ENCODE data around the gene SNURF.
"Not testable (repeated sequence)": the region's sequence is repeated elsewhere in the genome, so short reads cannot be mapped to it uniquely, and the experiment has no call there.

Gene SNURF

GRCh38 chr15:24971772-24972171 is 17.0 kb downstream of the SNURF start:
- H3K4me1 ChIP-seq (ENCODE audit: control insufficient read depth, low read depth, low read length): no peaks in the 10 kb centered on the region
- no peaks in the 10 kb centered on the region for H3K27me3 ChIP-seq (ENCODE audit: control insufficient read depth, insufficient read depth, low read length)
- no peak overlapping the region for H3K27ac ChIP-seq (ENCODE audit: low read length)
- peaks cover 8% of the 10 kb centered on the region for H3K9me3 ChIP-seq (ENCODE audit: control insufficient read depth, low read depth, low read length)
- H3K9ac ChIP-seq (ENCODE audit: low read length): no peak overlapping the region
- no peak overlapping the region for H3K4me3 ChIP-seq (ENCODE audit: low read length)
- peaks cover 87% of the 10 kb centered on the region for H3K36me3 ChIP-seq (ENCODE audit: control insufficient read depth, low read depth, low read length)

- not testable (repeated sequence) for H3K4me3 ChIP-seq (ENCODE audit: low read length); H3K9ac ChIP-seq (ENCODE audit: low read length); H3K9me3 ChIP-seq (ENCODE audit: control insufficient read depth, low read depth, low read length); H3K27ac ChIP-seq (ENCODE audit: low read length); H3K27me3 ChIP-seq (ENCODE audit: control insufficient read depth, insufficient read depth, low read length); H3K4me1 ChIP-seq (ENCODE audit: control insufficient read depth, low read depth, low read length)
- H3K36me3 ChIP-seq (ENCODE audit: control insufficient read depth, low read depth, low read length): peaks cover 89% of the 10 kb centered on the region
Observed at GRCh38 chr15:24972707-24973106, 17.9 kb downstream of the SNURF start.

GRCh38 chr15:24976932-24977331 is 22.1 kb downstream of the SNURF start:
- peaks cover 91% of the 10 kb centered on the region for H3K36me3 ChIP-seq (ENCODE audit: control insufficient read depth, low read depth, low read length)
- H3K4me3 ChIP-seq (ENCODE audit: low read length): no peak overlapping the region
- no peaks in the 10 kb centered on the region for H3K4me1 ChIP-seq (ENCODE audit: control insufficient read depth, low read depth, low read length)
- H3K9me3 ChIP-seq (ENCODE audit: control insufficient read depth, low read depth, low read length): peaks cover 16% of the 10 kb centered on the region
- no peak overlapping the region for H3K9ac ChIP-seq (ENCODE audit: low read length)
- no peak overlapping the region for H3K27ac ChIP-seq (ENCODE audit: low read length)
- no peaks in the 10 kb centered on the region for H3K27me3 ChIP-seq (ENCODE audit: control insufficient read depth, insufficient read depth, low read length)

GRCh38 chr15:24977686-24978085 is 22.9 kb downstream of the SNURF start:
- Histone ChIP-seq H3K27ac (ENCODE audit: low read length) (no peak overlapping the region), H3K4me3 (ENCODE audit: low read length) (no peak overlapping the region), H3K36me3 (ENCODE audit: control insufficient read depth, low read depth, low read length) (peaks cover 92% of the 10 kb centered on the region), H3K27me3 (ENCODE audit: control insufficient read depth, insufficient read depth, low read length) (no peaks in the 10 kb centered on the region), H3K9ac (ENCODE audit: low read length) (no peak overlapping the region), H3K9me3 (ENCODE audit: control insufficient read depth, low read depth, low read length) (peaks cover 23% of the 10 kb centered on the region), H3K4me1 (ENCODE audit: control insufficient read depth, low read depth, low read length) (no peaks in the 10 kb centered on the region)

GRCh38 chr15:24985224-24985623 is 30.4 kb downstream of the SNURF start:
- no peak overlapping the region for H3K27ac ChIP-seq (ENCODE audit: low read length)
- H3K4me3 ChIP-seq (ENCODE audit: low read length): no peak overlapping the region
- peaks cover 24% of the 10 kb centered on the region for H3K9me3 ChIP-seq (ENCODE audit: control insufficient read depth, low read depth, low read length)
- H3K27me3 ChIP-seq (ENCODE audit: control insufficient read depth, insufficient read depth, low read length): no peaks in the 10 kb centered on the region
- peaks cover 91% of the 10 kb centered on the region for H3K36me3 ChIP-seq (ENCODE audit: control insufficient read depth, low read depth, low read length)
- H3K4me1 ChIP-seq (ENCODE audit: control insufficient read depth, low read depth, low read length): no peaks in the 10 kb centered on the region
- no peak overlapping the region for H3K9ac ChIP-seq (ENCODE audit: low read length)

GRCh38 chr15:24986653-24987052 is 31.9 kb downstream of the SNURF start:
- H3K4me1 ChIP-seq (ENCODE audit: control insufficient read depth, low read depth, low read length): no peaks in the 10 kb centered on the region
- H3K9me3 ChIP-seq (ENCODE audit: control insufficient read depth, low read depth, low read length): peaks cover 24% of the 10 kb centered on the region
- H3K27ac ChIP-seq (ENCODE audit: low read length): no peak overlapping the region
- H3K36me3 ChIP-seq (ENCODE audit: control insufficient read depth, low read depth, low read length): peaks cover 81% of the 10 kb centered on the region
- H3K9ac ChIP-seq (ENCODE audit: low read length): no peak overlapping the region
- H3K4me3 ChIP-seq (ENCODE audit: low read length): no peak overlapping the region
- no peaks in the 10 kb centered on the region for H3K27me3 ChIP-seq (ENCODE audit: control insufficient read depth, insufficient read depth, low read length)

Data from iPS-18a (cell line).